Ovary (tissue), 3 donors: ENCODE measurements around the gene SLFN14.

Experiments
- CTCF ChIP-seq, 3 donors: fragments of 450-650 bp in 2 of 3; fragments of 200-600 bp in 1 of 3; IDR thresholded peaks; one replicate each; pipeline versions ENCODE4 v1.5.1 to v1.8.0; 2016 to 2022; ENCODE audit warnings: antibody characterized with exemption in 3 of 3, mild to moderate bottlenecking in 1 of 3
- EP300 ChIP-seq: sonication (generic); formaldehyde crosslinking; IDR thresholded peaks from one replicate; pipeline ENCODE4 v1.6.1; 2017; ENCODE audit warnings: antibody characterized with exemption
- POLR2A ChIP-seq: fragments of 450-650 bp; IDR thresholded peaks from one replicate; pipeline ENCODE4 v1.6.1; 2017; ENCODE audit warnings: antibody characterized with exemption, mild to moderate bottlenecking, moderate library complexity
- donor health status: DM: no; HTN: no; CAD: no.

- TF ChIP-seq CTCF (IDR thresholded peaks at IDR 0.05) (no peak), POLR2A (no peak), EP300 (no peak)
Measured at GRCh38 chr17:35577830-35578196, 17.2 kb upstream of the SLFN14 start.
